Measurements from ENCODE around the gene STIM2.

The STIM2 gene

DNA sequence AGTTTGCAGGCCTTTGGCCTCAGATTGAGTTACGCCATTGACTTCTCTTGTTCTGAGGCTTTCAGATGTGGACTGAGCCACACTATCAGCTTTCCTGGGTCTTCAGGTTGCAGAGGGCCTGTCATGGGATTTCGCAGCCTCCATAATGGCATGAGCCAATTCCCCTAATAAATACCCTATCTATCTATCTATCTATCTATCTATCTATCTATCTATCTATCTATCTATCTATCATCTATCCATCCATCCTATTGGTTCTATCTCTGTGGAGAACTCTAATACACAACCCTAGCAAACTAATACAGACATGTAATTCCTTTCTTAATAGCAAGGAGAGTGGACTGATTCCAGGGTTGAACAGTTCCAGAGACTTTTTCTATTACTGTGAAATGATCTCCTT, 9.5 kb upstream of the STIM2 start:
- Histone ChIP-seq H2BK12ac (ENCODE audit: low read length in 2 of 2) (no peak overlapping the region), H3K4ac (ENCODE audit: low read depth in 1 of 2, low read length in 2 of 2) (no peak overlapping the region), H3K4me3 (ENCODE audit: insufficient read depth in 1 of 2, low read depth in 1 of 2, low read length in 2 of 2) (no peak overlapping the region), H3K27me3 (ENCODE audit: control insufficient read depth in 1 of 2, insufficient read depth in 1 of 2, low read length in 2 of 2) (no peaks in the 10 kb centered on the region), H3K4me1 (ENCODE audit: control insufficient read depth, insufficient read depth, low read depth, low read length) (no peaks in the 10 kb centered on the region), H2AFZ (ENCODE audit: low read depth, low read length) (no peak overlapping the region), H2BK5ac (ENCODE audit: low read depth, low read length, poor library complexity, severe bottlenecking) (no peak overlapping the region), H4K8ac (ENCODE audit: low read length) (no peak overlapping the region), H3K18ac (ENCODE audit: low read depth in 1 of 2, low read length in 2 of 2) (no peak overlapping the region), H2BK15ac (ENCODE audit: low read depth, poor library complexity, severe bottlenecking) (no peak overlapping the region), H3K23ac (ENCODE audit: low read length in 2 of 2) (no peak overlapping the region), H2AK5ac (ENCODE audit: low read length, severe bottlenecking) (no peak overlapping the region), H3K9ac (ENCODE audit: low read length) (no peak overlapping the region), H3K14ac (ENCODE audit: low read length in 2 of 2) (no peak overlapping the region), H2BK120ac (ENCODE audit: low read depth, low read length) (no peak overlapping the region), H3K4me2 (ENCODE audit: low read length, poor library complexity, severe bottlenecking) (no peak overlapping the region), H3K27ac (ENCODE audit: low read length, poor library complexity, severe bottlenecking) (no peak overlapping the region), H3K36me3 (ENCODE audit: control insufficient read depth in 1 of 2, insufficient read depth in 2 of 2, low read depth in 1 of 2, low read length in 2 of 2) (no peaks in the 10 kb centered on the region), H3K79me1 (replicated peaks; ENCODE audit: low read length, poor library complexity, severe bottlenecking) (no peaks in the 10 kb centered on the region), H3K9me3 (ENCODE audit: control insufficient read depth, low read length) (no peaks in the 10 kb centered on the region), H4K91ac (ENCODE audit: low read length) (no peak overlapping the region)
- DNase-seq = no peak
- whole genome bisulfite sequencing = 97% methylated on average over 2 of the region's 2 CpGs

DNA sequence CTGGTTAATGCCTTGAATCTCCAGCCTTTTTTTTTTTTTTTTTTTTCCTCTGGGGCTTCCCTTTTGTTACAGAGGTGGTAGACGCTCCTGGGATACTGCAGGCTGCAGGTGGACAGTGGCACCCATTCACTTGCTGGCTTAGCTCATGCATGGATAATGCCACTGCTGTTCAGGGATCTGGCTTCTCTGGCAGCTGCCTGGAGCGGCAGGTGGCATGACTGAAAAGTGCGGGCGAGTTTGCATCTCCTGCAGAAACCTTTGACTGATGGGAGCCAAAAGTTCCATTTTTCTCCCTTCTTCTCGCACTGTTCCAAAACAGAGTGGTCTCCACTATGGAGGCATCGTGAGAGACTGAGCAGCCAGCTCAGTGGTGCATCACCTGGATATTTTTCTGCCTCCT, 5.9 kb upstream of the STIM2 start:
- Histone ChIP-seq H2BK12ac (ENCODE audit: low read length in 2 of 2) (no peak overlapping the region), H2BK120ac (ENCODE audit: low read depth, low read length) (no peak overlapping the region), H3K79me1 (replicated peaks; ENCODE audit: low read length, poor library complexity, severe bottlenecking) (peaks cover 4% of the 10 kb centered on the region), H2BK5ac (ENCODE audit: low read depth, low read length, poor library complexity, severe bottlenecking) (no peak overlapping the region), H4K8ac (ENCODE audit: low read length) (no peak overlapping the region), H3K23ac (ENCODE audit: low read length in 2 of 2) (no peak overlapping the region), H3K18ac (ENCODE audit: low read depth in 1 of 2, low read length in 2 of 2) (no peak overlapping the region), H3K27ac (ENCODE audit: low read length, poor library complexity, severe bottlenecking) (no peak overlapping the region), H3K4ac (ENCODE audit: low read depth in 1 of 2, low read length in 2 of 2) (no peak overlapping the region), H3K36me3 (ENCODE audit: control insufficient read depth in 1 of 2, insufficient read depth in 2 of 2, low read depth in 1 of 2, low read length in 2 of 2) (no peaks in the 10 kb centered on the region), H2BK15ac (ENCODE audit: low read depth, poor library complexity, severe bottlenecking) (no peak overlapping the region), H3K14ac (ENCODE audit: low read length in 2 of 2) (no peak overlapping the region), H3K4me1 (ENCODE audit: control insufficient read depth, insufficient read depth, low read depth, low read length) (peaks cover 2% of the 10 kb centered on the region), H4K91ac (ENCODE audit: low read length) (no peak overlapping the region), H3K9me3 (ENCODE audit: control insufficient read depth, low read length) (no peaks in the 10 kb centered on the region), H2AFZ (ENCODE audit: low read depth, low read length) (no peak overlapping the region), H3K27me3 (ENCODE audit: control insufficient read depth in 1 of 2, insufficient read depth in 1 of 2, low read length in 2 of 2) (no peaks in the 10 kb centered on the region), H3K4me2 (ENCODE audit: low read length, poor library complexity, severe bottlenecking) (no peak overlapping the region), H3K4me3 (ENCODE audit: insufficient read depth in 1 of 2, low read depth in 1 of 2, low read length in 2 of 2) (no peak overlapping the region), H3K9ac (ENCODE audit: low read length) (no peak overlapping the region), H2AK5ac (ENCODE audit: low read length, severe bottlenecking) (no peak overlapping the region)
- WGBS = 86% methylated on average over 6 of the region's 6 CpGs
- DNase-seq = no peak

DNA sequence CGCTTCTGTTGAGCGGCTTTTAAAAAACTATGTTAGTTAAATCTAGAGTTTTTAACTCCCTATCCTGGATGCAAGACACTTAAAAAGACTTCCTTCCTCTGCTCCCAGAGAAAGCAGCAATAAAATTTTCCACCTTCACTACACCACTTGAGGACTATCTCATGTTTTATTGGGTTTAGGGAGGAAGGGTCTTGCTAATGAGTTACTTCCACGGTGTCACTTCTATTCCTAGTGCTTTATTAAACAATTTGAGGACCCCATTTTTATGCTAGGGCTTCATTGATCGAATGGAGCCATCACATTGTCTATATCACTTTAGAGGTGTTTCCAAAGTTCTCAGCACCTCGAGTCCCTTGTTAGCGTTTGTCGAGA, 3.7 kb upstream of the STIM2 start:
- Histone ChIP-seq H2BK5ac (ENCODE audit: low read depth, low read length, poor library complexity, severe bottlenecking) (no peak overlapping the region), H3K4me1 (ENCODE audit: control insufficient read depth, insufficient read depth, low read depth, low read length) (peaks cover 2% of the 10 kb centered on the region), H3K18ac (ENCODE audit: low read depth in 1 of 2, low read length in 2 of 2) (peak overlapping the region; percentile 23 to 79), H3K9ac (ENCODE audit: low read length) (peak overlapping the region; percentile 90), H2AFZ (ENCODE audit: low read depth, low read length) (peak overlapping the region; percentile 16), H3K36me3 (ENCODE audit: control insufficient read depth in 1 of 2, insufficient read depth in 2 of 2, low read depth in 1 of 2, low read length in 2 of 2) (no peaks in the 10 kb centered on the region), H3K9me3 (ENCODE audit: control insufficient read depth, low read length) (no peaks in the 10 kb centered on the region), H2BK12ac (ENCODE audit: low read length in 2 of 2) (peak overlapping the region in 1 of 2 experiments; percentile 61), H2AK5ac (ENCODE audit: low read length, severe bottlenecking) (no peak overlapping the region), H2BK15ac (ENCODE audit: low read depth, poor library complexity, severe bottlenecking) (no peak overlapping the region), H3K27me3 (ENCODE audit: control insufficient read depth in 1 of 2, insufficient read depth in 1 of 2, low read length in 2 of 2) (no peaks in the 10 kb centered on the region), H3K79me1 (replicated peaks; ENCODE audit: low read length, poor library complexity, severe bottlenecking) (peaks cover 4% of the 10 kb centered on the region), H2BK120ac (ENCODE audit: low read depth, low read length) (no peak overlapping the region), H4K8ac (ENCODE audit: low read length) (peak overlapping the region; percentile 30), H3K4ac (ENCODE audit: low read depth in 1 of 2, low read length in 2 of 2) (peak overlapping the region; percentile 29 to 45), H3K27ac (ENCODE audit: low read length, poor library complexity, severe bottlenecking) (peak overlapping the region; percentile 41), H3K4me3 (ENCODE audit: insufficient read depth in 1 of 2, low read depth in 1 of 2, low read length in 2 of 2) (peak overlapping the region; percentile 81 to 97), H3K14ac (ENCODE audit: low read length in 2 of 2) (no peak overlapping the region), H3K23ac (ENCODE audit: low read length in 2 of 2) (no peak overlapping the region), H4K91ac (ENCODE audit: low read length) (no peak overlapping the region), H3K4me2 (ENCODE audit: low read length, poor library complexity, severe bottlenecking) (peak overlapping the region; percentile 46)
- WGBS = 31% methylated on average over 7 of the region's 7 CpGs
- DNase-seq = no peak

DNA sequence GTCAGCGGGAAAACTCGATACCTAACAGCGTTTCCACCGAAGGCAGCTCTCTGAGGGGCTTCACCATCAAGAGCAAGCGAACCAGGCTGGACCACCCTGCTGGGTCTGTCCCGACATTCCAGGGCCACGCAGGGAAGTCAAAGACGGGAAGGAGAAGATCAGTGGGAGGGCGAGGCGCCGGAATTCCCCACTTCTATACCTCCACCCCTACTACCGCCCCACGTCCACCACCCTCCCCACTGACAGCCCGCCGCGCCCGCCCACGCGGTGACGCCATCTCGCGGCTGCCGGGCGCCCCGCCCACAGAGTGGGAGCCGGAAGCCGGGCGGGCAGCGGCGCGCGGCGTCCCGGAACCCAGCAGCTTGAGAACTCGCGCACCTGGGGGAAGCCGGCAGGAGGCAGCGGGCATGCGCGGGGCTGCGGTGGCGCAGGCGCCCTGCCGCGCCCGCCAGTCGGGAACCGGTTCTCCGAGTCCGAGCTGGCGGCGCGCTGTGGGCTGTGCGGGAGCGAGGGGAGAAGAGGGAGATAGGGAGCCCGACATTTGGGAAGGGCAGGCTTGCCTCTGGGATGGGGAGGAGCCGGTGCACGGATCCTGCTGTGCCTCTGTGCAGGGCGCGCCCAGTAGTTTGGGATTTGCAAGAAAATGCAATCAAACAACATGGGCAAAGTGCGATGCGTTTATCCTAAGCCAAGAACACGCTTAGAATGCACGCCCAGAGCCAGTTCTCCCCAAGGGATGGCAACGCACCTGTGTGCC, 3.2 kb upstream of the STIM2 start:
- under 1% methylated on average over 53 of the region's 65 CpGs for WGBS
- peak overlapping the region in 1 of 2 experiments; percentile 78 for H3K14ac ChIP-seq (ENCODE audit: low read length in 2 of 2)
- peak overlapping the region; percentile 29 to 65 for H3K4ac ChIP-seq (ENCODE audit: low read depth in 1 of 2, low read length in 2 of 2)
- peak overlapping the region; percentile 30 for H4K8ac ChIP-seq (ENCODE audit: low read length)
- H3K4me1 ChIP-seq (ENCODE audit: control insufficient read depth, insufficient read depth, low read depth, low read length) = peaks cover 2% of the 10 kb centered on the region
- peak overlapping the region; percentile 95 for H2BK15ac ChIP-seq (ENCODE audit: low read depth, poor library complexity, severe bottlenecking)
- no peaks in the 10 kb centered on the region for H3K27me3 ChIP-seq (ENCODE audit: control insufficient read depth in 1 of 2, insufficient read depth in 1 of 2, low read length in 2 of 2)
- H2AK5ac ChIP-seq (ENCODE audit: low read length, severe bottlenecking) = no peak overlapping the region
- H3K4me3 ChIP-seq (ENCODE audit: insufficient read depth in 1 of 2, low read depth in 1 of 2, low read length in 2 of 2) = peak overlapping the region; percentile 81 to 97
- H2BK120ac ChIP-seq (ENCODE audit: low read depth, low read length) = no peak overlapping the region
- H2AFZ ChIP-seq (ENCODE audit: low read depth, low read length) = peak overlapping the region; percentile 97
- peak overlapping the region; percentile 91 for H3K9ac ChIP-seq (ENCODE audit: low read length)
- H4K91ac ChIP-seq (ENCODE audit: low read length) = peak overlapping the region; percentile 82
- DNase-seq = peak; percentile 77
- H3K23ac ChIP-seq (ENCODE audit: low read length in 2 of 2) = peak overlapping the region in 1 of 2 experiments; percentile 48
- no peaks in the 10 kb centered on the region for H3K9me3 ChIP-seq (ENCODE audit: control insufficient read depth, low read length)
- no peaks in the 10 kb centered on the region for H3K36me3 ChIP-seq (ENCODE audit: control insufficient read depth in 1 of 2, insufficient read depth in 2 of 2, low read depth in 1 of 2, low read length in 2 of 2)
- peak overlapping the region; percentile 79 to 94 for H3K18ac ChIP-seq (ENCODE audit: low read depth in 1 of 2, low read length in 2 of 2)
- H2BK12ac ChIP-seq (ENCODE audit: low read length in 2 of 2) = peak overlapping the region; percentile 61 to 70
- H3K79me1 ChIP-seq (replicated peaks; ENCODE audit: low read length, poor library complexity, severe bottlenecking) = peaks cover 4% of the 10 kb centered on the region
- no peak overlapping the region for H2BK5ac ChIP-seq (ENCODE audit: low read depth, low read length, poor library complexity, severe bottlenecking)
- peak overlapping the region; percentile 71 for H3K4me2 ChIP-seq (ENCODE audit: low read length, poor library complexity, severe bottlenecking)
- H3K27ac ChIP-seq (ENCODE audit: low read length, poor library complexity, severe bottlenecking) = peak overlapping the region; percentile 67

Measured in mesenchymal stem cell (in vitro differentiated cells and primary cell).